Activated CD4-positive, alpha-beta T cell treated with anti-CD3 and anti-CD28 coated beads, Interleukin-2, Interleukin-4, amounts not matched to agents 100 ng/mL and 50 ng/mL, durations not matched to agents 16 hours and 8 hours (primary cell): ENCODE results near the gene MARK4.
"Not testable (repeated sequence)": the region's sequence is repeated elsewhere in the genome, so short reads cannot be mapped to it uniquely, and the experiment has no call there.

Source experiments
- DNase-seq: peaks from one replicate; pipeline ENCODE4 v3.0.0-alpha.2; 2020; ENCODE audit warnings: low spot score

MARK4 gene

DNA sequence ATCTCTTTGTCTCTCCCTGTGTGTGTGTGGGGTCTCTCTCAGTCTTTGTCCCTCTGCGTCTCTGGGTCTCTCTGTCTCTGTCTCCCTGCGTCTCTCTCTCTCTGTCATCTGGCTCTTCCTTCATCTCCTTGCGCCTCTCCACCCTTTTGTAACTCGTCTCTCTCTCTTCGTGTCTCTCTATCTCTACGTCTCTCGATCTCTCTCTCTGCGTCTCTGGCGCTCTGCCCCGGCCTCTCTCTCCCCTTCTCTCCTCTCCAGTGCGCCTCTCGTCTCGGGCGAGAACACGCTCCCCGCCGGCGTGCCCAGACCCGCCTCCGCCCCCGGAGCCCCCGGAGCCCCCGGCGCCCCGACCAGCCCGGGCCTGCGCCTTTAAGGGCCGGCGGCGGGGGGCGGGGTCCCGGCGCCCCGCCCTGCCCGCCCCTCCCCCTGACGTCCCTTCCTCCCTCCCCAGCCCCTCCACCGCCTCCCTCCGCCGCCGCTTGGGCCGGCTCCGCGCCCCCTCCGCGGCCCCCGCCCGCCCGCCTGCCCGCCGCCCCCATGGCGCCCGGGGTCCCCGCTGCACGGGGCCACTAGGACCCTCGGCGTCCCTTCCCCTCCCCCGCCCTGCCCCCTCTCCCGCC is at the start of gene MARK4:
TSS of gene MARK4 (plus strand) at position 440 of the 620 bp plus-strand sequence. CDS start 318 bp downstream, outside the sequence.
- DNase-seq = peak; percentile 26

DNA sequence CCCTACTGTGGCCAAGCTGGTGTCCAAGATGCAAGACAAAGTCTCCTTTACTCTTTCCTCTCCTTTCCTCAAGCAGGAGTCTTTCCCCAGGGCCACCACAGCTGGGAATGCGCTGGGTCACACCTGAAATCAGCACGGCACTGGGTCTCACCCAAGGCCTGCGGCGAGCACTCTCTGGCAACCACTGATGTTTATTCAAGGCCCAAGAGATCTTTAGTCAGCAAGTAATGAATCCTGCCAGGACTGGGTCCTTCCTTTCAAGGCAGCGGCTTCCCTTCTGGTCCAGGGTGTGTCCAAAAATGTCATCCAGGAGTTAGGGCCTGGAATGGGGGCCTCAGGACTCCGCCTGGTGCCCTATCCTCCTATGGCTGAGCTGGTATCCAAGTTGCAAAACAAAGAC is 48.4 kb upstream of the MARK4 start:
- no peak for DNase-seq

DNA sequence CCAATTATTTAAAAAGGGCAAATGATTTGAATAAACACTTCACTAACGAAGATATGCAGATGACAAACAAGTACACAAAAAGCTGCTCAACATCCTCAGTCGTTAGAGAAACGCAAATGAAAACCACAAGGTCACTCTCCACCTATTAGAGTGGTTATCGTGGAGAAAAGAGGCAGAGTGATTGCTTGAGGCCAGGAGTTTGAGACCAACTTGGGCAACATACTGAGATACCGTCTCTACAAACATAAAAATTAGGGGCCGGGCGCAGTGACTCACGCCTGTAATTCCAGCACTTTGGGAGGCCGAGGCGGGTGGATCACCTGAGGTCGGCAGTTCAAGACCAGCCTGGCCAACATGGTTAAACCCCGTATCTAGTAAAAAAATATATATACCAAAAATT is 45.3 kb upstream of the MARK4 start:
- DNase-seq = no peak

DNA sequence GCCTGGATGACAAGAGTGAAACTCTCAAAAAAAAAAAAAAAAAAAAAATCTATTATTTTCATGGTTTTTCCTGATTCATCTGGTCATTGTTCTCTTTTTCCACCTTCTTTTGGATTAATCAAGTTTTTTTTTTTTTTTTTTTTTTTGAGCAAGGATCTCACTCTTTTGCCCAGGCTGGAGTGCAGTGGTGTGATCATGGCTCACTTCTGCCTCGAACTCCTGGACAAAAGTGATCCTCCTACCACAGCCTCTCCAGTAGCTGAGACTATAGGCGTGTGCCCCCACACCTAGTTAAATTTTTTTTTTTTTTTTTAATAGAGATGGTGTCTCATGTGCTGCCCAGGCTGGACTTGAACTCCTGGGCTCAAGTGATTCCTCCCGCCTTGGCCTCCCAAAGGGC is 44.7 kb upstream of the MARK4 start:
- no peak for DNase-seq

DNA sequence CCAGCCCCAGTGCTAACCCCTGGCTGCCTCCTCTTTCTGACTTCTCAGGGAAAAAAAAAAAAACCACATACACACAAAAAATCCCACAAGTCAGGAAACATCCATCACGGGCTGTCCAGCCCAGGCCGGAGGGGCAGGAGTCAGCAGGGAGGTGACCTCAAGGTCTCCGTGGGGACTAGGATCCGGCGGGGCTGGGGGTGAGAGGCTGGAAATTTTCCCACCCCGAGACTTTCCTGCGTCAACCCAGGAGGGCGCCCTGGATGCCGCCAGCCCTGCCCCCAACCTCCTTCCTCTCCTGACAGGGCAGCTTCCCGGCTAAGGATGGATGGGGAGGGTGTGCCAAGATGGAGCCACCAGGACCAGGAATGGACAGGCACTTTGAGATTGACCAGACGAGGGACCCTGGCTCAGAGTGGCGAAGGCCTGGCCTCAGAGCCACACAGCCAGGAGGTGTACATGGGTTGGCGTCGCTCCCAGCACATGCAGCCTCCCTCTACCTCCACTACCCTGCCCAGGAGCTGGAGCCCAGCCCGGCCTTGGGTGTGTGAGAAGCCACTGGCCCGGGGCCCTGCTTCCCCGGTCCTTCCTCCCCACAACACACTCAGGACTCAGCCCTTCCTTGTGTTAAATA is 39.2 kb upstream of the MARK4 start:
- no peak for DNase-seq

DNA sequence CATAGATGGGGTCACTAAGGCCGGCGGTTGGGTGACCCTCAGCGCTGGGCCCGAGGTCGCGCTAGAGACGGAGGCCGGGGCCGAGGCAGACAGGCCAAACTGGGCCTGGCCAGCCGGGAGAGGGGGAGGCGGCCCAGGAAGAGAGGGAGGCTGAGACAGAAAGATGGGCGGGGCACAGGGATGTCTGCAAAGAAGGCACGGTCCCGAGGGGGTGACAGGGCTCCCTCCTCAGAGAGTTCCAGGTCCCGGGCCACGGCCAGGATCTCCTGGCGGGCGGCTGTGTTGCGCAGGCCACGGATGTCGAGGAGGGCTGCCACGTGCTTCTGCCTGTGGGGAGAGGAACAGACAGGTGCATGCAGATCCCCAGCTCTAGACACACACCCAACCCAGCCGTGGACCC is 38.0 kb upstream of the MARK4 start:
- no peak for DNase-seq

DNA sequence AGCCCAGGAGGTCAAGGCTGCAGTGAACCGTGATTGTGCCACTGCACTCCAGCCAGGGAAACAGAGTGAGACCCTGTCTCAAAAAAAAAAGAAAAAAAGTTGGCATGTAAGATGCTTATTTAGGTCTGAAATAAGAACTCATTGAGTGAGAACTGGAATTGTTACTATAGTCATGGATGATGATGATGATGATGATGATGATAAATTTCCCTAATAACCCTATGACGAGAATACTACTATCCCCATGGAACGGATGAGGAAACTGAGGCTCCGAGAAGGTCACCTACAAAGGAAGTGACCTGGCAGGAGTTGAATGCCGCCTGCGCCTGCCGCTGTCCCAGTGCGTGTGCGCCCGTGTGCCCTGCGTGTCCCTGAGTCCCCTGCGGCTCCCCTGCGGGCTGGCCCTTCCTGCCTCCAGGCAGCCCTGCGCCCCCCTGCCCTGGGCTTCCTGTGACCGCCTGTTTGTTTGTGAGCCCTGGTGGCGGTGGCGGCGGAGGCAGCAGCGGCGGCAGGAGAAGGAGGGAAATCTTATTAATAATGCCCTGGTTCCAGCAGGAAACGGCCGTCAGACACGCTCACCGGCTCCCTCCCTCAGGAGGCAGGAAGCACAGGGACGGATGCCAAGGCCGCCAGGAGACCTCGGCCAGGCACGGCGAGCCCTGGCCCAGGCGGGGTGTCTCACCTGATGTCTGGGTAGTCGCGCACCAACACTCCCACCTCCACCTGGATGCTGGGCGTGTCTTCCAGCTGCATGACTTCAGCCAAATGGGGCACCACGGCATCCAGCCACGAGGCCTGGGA is 35.5 kb upstream of the MARK4 start:
- no peak for DNase-seq

DNA sequence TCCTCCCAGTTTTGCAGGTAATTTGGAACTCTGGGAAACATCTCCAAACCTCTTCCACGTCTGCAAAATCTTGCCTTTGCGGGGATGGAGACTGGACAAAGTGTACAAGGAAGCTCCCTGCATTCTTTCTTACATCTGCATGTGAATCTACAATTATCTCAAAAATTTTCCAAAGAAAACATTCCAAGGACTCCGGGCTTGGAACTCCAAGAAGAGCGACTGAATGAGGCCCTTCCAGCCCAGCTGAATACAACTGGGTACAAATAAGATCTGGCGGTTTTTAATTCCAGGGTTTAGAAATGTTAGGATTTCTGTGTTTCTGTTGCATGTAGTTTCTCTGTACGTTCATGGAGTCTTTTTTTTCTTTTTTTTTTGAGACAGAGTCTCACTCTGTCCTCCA is 34.4 kb upstream of the MARK4 start:
- no peak for DNase-seq

DNA sequence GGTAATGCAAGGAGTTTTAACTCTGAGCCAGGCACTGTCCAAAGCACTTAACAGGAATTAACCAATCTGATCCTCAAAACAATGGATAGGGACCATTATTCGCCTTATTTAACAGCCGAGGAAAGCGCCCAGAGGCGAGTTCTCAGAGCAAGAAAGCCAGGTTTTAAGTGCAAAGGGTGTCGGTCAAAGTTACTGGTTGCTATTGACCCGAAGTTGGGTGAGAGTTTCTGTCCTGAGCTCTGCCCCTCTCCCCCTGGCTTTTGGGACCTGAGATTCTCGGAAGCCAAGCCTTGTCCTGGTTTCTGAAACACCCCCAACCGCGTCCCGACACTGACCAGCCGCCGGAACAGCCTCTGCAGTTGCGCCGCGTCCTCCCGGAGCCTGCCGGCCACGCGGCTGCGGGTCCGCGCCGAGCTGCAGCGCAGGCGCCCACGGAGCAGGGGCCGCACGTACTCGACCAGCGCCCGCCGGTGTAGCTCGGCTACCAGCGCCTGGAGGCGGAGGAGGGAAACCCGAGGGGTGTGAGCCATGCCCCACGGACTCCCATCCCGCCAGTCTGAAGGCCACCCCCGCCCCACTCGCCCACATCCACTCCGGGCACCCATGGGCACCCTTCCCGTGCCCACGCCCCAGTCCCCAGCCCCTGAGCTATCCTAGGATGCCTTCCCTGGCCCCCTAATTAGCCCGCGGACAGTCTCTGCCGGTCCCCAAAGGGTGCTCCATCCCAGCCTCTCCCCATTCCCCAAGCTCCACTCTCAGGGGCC is 33.7 kb upstream of the MARK4 start:
- DNase-seq = no peak

DNA sequence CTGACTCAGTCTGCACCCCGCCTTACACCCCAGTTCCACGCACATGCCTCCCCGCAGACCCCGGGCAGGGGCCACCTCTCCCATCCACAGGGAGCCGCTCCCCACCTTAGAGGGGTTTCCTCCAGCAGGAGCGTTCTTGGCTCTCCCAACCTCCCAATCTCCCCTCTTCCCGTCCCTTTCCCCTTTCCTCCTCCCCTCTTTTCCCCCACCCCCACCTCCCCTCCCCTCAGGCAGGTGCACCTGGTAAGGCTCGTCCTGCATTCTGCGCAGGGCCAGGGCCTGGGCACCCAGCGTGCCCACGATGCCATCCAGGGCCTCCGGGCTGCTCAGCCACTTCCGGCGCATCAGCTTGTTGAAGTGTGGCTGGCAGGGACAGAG is 33.1 kb upstream of the MARK4 start:
- DNase-seq = no peak

DNA sequence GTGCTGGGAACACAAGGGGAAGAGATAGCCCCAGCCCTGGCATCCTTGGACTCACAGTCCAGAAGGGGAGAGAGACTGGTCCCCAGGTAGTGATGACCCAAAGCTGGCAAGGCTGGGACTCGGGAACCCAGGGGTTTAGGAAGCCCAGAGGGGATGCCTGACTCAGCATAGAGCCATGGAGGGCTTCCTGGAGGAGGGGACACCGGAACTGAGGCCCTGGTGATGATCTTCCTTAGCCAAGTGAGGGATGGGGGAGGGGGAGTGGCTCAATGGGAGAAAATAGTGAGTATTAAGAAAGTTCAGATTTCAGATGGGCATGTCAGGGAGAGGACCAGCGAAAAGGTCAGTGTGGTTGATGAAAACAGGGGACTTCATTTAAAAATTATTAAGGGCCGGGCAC is 32.6 kb upstream of the MARK4 start:
- DNase-seq = no peak

DNA sequence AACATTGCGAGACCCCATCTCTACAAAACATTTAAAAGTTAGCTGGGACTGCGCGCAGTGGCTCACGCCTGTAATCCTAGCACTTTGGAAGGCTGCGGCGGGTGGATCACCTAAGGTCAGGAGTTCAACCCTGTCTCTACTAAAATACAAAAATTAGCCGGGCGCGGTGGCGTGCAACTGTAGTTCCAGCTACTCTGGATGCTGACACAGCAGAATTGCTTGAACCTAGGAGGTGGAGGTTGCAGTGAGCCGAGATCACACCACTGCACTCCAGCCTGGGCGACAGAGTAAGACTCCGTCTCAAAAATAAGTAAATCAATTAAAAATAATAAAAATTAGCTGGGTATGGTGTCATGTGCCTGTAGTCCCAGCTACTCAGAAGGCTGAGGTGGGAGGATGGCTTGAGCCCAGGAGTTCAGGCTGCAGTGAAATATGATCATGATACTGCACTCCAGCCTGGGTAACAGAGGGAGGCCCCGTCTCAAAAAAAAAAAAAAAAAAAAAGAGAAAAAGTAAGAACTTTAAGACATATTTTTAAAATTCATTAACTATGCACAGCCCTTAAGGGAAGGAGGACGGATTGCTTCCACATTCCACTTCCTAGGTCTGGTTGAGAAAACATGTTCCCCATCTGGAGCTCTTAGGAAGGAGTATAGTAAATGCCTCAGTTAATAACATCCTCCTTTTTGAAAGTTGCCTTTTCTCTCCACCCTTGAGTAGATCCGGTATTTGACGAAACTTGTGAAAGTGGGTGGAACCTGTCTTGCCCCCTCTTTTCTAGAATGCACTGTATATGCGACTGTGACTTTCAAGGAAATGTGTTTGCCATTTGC is 31.9 kb upstream of the MARK4 start:
- DNase-seq = no peak

DNA sequence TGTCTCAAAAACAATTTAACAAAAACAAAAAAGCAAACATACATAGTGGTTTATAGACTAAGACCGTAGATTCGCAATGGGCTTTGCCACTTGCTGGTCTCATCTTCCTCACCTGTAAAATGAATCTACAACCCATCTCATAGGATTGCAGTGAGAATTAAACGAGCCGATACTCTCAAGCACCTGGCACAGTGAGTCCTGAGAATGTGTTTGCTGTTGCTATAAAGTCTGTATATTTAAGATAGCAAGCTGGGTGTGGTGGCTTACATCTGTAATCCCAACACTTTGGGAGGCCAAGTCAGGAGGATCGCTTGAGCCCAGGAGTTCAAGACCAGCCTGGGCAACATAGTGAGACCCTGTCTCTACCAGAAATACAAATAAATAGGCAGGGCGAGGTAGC is 28.3 kb upstream of the MARK4 start:
- DNase-seq = no peak

DNA sequence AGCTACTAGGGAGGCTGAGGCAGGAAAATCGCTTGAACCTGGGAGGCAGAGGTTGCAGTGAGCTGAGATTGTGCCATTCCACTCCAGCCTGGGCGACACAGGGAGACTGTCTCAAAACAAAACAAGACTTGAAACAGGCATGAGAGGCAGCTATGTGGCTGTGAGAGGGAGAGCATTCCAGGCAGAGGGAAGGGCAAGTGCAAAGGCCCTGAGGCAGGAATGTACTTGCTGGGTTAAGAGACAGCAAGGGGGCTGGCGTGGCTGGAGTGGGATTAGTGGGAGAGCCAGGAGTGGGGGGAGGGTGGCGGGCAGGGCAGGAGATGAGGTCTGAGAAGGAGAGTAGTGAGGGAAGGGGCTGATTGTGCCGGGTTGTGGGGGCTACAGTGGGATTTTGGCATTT is 27.2 kb upstream of the MARK4 start:
- DNase-seq = no peak

DNA sequence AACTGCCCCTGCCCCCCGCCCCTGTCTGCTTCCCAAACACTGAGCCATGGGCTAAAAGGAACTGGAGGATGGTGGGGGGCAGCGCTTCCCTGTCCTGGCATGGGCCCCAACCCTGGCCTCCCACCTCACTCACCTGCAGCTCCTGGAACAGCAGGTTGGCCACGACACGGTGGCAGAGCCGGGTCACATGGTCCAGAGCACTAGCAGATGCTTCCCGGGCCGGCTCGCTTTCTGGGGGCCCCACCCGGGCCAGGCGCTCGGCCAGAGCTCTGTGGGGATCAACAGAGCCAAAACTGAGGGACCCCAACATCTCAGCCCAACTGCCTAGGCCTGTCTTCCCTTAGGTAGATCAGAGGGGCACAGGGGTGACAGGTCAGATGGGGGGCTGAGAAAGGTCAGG is 26.4 kb upstream of the MARK4 start:
- DNase-seq = no peak

DNA sequence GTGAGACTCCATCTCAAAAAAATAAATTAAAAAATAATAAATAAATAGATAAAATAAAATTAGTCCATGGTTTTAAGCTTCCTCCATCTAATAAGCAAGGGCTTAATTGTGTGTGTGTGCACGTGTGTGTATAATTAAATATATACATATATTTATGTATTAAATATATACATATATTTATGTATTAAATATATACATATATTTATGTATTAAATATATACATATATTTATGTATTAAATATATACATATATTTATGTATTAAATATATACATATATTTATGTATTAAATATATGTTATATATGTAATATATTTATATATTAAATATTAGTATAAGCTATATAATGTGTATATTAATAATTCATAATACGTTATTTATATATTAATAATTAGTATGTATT is 22.0 kb upstream of the MARK4 start:
- DNase-seq = not testable (repeated sequence)

DNA sequence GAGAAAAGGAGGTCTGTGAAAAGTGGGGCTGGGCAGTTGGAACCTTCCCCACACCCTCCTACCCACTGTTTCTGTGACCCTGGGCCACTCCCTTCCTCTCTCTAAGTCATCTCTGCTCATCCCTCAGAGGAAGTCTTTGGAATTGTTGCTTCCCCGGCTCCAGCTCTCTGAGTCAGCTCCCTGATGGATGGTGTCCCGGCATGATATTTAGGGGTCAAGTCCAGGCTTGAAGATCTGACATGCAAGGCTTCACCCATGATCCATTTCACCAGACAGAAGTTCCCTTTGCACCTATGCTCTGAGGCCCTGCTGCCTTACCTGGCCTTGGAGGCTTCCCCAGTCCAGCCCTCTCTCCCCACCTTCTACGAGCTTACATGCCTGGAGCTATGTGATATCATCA is 19.2 kb upstream of the MARK4 start:
- no peak for DNase-seq

DNA sequence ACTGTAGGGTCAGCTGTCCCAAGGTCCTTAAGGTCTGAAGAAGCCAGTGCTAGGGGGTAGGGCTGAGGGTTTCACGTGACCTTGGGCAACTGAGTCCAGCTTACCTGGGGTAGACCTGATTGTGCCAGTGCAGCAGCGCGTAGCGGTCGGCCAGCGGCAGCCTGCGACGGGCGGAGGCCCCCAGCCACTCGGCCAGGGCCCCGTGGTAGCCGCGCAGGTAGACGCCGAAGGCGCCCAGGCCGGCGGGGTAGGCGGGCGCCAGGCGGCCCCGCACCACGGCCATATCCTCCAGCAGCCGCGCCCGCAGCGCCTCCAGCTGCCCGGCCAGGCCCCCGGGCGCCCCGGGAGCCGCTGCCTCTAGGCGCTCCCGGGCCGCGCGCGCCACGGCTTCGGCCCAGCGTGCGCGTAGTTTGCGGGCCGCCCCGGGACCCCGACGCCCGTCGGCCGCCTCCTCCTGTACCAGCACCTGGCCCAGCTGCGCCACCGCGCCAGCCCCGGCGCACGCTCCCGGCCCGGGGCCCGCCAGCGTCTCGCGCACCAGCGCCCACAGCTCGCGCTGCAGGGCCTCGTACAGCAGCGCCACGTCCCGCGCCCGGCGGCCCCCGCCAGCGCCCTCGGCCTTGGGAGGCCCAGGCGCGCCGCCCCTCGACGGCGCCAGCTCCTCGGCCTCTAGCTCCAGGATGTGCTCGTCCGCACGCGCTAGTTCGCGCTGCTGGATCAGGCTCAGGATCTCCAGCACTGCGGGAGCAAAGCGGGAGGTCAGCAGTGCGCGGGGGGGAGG is 16.8 kb upstream of the MARK4 start:
- no peak for DNase-seq

DNA sequence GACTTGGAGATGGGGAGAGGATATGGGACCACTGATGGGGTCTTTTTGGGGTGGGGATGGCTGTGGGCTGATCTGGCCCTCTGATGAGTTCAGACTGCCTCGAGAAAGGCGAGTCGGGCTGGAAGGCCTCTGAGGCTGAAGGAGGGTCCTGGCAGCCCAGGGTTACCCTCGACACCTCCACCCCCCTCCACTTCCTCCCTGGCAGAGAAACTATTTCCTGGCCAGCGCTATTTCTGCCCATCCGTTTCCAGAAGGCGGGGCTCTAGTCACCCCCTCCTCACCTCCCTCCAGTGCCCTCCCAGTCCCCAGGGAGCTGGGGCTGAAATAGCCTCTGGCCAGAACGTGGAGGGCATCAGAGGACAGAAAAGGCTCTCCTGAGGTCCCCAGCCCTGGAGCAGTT is 15.6 kb upstream of the MARK4 start:
- no peak for DNase-seq

DNA sequence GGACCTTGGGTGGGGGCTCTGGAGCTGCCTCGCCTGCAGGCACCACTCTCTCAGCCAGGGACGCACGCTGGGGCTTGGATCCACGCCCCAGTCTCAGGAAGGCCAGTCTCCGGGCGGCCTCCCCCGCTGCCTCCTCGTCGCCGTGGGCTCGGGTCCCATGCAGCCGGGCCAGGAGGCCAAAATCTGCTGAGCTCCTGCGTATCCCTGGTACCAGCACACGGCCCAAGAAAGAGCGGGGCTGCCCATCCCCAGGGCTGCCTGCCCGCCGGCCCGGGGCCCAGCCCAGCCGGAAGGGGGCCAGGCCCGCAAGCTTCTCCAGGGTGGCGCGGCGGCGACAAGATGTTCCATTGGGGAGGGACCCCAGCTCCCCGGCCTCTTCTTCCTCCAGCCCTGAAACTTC is 12.5 kb upstream of the MARK4 start:
- no peak for DNase-seq

DNA sequence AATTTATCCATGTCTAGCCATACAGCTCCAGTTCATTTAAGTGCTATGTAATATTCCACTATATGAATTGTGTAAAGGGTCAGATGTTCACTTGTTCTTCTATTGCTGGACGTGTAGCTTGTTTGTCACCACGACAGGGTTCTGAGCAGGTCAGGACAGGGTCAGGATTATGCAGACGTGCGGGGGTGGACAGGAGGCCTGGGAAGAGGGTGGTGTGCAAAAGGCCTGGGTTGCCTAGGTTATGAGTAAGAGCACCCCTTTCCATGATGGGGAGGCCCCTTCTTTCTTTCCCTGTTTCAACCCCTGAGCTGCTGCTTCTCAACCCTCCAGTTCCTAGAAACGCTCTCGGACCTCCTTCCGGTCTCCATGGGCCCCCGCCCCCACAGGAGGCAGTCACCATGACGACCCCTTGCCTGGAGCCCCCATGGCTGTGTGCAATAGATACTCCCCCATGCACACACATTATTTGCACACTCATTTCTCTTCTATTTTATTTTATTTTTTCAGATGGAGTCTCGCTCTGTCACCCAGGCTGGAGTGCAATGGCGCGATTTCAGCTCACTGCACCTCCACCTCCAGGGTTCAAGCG is 7.8 kb upstream of the MARK4 start:
- no peak for DNase-seq
